ENCODE data around the gene ARHGEF38.

DNA sequence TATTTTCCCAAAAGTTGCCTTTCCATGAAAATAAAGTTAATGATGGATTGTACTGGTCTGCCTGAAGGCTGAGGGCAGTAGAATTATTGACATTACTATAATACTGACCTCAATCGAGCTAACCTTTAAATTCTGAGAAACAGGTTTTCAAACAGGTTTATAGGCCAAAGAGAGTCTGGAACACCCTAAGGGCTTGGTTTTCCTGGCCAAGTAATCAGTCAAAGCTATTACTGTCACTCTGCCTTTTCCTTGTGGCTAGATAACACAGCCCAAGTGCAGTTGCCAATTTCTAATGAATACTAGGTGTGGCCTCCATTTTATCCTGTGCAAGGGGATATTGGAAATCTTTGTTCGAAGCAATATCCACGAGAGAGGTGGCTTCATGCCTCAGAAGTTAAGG lies 80.8 kb downstream of the ARHGEF38 start:
- TF ChIP-seq, protein P1, sequence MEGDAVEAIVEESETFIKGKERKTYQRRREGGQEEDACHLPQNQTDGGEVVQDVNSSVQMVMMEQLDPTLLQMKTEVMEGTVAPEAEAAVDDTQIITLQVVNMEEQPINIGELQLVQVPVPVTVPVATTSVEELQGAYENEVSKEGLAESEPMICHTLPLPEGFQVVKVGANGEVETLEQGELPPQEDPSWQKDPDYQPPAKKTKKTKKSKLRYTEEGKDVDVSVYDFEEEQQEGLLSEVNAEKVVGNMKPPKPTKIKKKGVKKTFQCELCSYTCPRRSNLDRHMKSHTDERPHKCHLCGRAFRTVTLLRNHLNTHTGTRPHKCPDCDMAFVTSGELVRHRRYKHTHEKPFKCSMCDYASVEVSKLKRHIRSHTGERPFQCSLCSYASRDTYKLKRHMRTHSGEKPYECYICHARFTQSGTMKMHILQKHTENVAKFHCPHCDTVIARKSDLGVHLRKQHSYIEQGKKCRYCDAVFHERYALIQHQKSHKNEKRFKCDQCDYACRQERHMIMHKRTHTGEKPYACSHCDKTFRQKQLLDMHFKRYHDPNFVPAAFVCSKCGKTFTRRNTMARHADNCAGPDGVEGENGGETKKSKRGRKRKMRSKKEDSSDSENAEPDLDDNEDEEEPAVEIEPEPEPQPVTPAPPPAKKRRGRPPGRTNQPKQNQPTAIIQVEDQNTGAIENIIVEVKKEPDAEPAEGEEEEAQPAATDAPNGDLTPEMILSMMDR (IDR thresholded peaks at IDR 0.05; ENCODE audit: insufficient read depth, low read depth, low read length): no peak
- TF ChIP-seq EZH2 (IDR thresholded peaks at IDR 0.05; ENCODE audit: insufficient read depth, low read length): no peak

All from astrocyte (in vitro differentiated cells and primary cell).